Retinal pigment epithelial cell (primary cell): ENCODE measurements around the gene PEF1.

ENCODE experiments used
- DNase-seq: peaks from one replicate; pipeline ENCODE4 v3.0.0-alpha.2; 2010; ENCODE audit warnings: low read depth
- H3K4me3 ChIP-seq: 2 replicates; pipeline ENCODE4 v1.5.1; 2011; ENCODE audit warnings: mild to moderate bottlenecking, low read length, control low read depth, moderate library complexity
- TF ChIP-seq, protein P1 (sequence below): conservative IDR thresholded peaks from 2 replicates; pipeline ENCODE4 v1.5.1; 2011; ENCODE audit warnings: low read depth, low read length, control low read depth, inconsistent platforms

PEF1 gene

DNA sequence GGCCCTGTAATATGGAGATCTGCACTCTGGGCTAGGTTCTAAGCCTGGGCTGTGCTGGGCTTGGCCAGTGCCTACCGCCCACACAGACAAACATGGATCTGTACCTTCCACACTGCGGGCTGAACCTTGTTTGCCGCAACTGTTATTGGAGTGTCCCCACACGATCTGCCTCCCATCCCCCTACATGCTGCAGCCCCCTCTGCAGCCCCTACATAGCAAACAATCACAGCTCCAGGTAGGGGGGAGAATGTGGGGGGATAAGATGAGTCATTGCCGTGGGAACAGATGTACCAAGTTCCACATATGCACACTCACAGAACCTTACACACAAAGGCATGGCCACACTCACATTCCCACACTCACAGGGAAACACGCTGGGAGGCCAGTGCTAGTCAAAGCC, 29.3 kb downstream of the PEF1 start:
- TF ChIP-seq, protein P1, sequence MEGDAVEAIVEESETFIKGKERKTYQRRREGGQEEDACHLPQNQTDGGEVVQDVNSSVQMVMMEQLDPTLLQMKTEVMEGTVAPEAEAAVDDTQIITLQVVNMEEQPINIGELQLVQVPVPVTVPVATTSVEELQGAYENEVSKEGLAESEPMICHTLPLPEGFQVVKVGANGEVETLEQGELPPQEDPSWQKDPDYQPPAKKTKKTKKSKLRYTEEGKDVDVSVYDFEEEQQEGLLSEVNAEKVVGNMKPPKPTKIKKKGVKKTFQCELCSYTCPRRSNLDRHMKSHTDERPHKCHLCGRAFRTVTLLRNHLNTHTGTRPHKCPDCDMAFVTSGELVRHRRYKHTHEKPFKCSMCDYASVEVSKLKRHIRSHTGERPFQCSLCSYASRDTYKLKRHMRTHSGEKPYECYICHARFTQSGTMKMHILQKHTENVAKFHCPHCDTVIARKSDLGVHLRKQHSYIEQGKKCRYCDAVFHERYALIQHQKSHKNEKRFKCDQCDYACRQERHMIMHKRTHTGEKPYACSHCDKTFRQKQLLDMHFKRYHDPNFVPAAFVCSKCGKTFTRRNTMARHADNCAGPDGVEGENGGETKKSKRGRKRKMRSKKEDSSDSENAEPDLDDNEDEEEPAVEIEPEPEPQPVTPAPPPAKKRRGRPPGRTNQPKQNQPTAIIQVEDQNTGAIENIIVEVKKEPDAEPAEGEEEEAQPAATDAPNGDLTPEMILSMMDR, result no peak
- no peak overlapping the region for H3K4me3 ChIP-seq
- no peak for DNase-seq

DNA sequence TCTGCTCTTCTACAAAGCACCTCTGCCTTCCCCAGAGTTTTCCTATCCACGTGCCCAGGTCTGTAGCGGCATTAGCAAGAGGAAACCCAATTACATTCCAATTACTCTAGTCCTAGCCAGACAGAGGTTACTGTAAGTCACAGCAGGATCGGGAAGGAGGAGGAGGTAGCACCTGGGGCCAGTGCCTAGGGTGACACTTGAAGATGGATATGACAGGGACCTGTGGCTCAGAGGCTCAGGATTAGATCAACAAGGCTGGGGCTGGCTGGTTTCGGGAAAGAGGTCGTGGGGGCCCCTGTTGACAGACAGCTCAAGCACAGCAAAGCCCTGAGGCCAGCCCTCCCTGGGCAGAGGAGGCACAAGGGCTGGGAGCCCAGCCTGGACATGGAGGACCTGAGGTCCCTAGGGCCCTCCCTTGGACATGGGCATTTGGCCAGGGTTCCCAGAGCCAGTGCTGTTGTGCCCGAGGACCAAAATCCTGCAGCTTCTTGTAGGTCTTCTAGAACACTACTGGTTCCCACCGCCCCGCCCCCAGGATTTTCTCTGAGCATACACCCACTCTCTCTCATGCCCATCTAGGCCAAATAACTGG, 30.2 kb downstream of the PEF1 start:
- H3K4me3 ChIP-seq, result no peak overlapping the region
- TF ChIP-seq, protein P1, result no peak
- no peak for DNase-seq

DNA sequence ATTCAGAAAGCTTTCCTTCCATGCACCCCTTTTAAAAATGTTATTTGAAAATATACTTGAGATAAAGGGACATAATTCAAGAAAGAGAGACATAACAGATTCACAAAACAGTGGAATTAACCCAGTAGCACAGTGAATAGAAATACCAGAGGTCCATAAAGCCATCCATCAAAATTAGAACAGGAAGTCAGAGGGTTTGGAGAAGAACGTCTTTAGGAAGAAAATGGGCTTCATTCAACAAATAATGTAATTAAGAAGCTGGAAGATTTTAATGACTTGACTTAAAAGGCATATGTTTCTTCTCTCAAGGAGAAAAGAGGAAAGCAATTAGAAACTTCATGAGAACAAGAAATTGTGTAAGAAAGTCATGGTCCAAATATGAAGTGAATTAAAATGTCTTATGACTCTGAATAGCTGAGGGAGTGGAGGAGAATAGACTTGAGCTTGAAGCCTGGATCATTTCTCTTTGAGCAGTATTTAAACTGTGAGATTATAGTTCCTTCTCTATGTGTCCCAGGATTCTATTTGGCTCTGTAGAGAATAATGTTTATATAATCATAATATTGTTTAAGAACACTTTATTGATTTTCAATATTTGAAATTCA, 35.1 kb downstream of the PEF1 start:
- TF ChIP-seq, protein P1, result no peak
- no peak for DNase-seq
- no peak overlapping the region for H3K4me3 ChIP-seq

DNA sequence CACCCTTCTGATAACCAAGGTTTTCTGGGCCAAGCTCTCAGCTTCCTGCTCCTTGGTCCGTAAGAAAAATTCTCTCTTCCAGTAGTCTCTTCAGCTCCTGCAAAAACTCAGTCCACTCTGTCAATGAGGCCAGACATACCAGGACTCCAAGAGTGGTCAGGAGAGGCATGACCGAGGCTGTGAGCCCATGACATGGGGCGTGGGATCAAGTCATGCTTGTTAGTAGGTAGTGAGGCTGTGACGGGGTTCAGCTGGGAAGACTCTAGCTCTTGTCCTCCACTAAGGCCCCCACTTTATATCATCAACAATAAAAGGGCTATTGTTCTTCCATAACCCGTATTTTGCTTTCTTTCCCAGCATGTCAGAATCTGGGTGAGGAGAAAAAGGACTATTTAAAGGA, 37.3 kb downstream of the PEF1 start:
- H3K4me3 ChIP-seq, result no peak overlapping the region
- DNase-seq, result no peak
- TF ChIP-seq, protein P1, result no peak

DNA sequence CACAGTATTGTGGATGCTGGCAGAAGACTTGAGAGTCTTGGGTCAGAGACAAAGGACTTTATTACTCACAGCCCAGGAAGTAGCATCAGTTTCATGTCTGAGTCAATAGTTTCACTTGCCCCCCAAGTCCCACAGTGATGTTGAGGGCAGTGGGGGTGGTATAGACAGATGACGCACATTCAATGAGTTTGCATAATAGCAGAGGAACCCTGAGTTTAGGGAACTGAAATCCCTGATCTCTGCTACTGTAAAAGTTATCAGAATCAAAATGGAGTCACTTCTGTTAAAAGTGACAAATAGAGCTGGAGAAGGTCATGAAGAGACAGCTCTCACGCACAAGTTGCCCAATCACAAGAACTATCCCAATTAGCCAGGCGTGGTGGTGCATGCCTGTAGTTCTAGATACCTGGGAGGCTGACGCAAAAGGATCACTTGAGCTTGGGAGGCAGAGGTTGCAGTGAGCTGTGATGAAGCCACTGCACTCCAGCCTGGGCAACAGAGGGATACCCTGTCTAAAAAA, 38.7 kb downstream of the PEF1 start:
- TF ChIP-seq, protein P1, result no peak
- H3K4me3 ChIP-seq, result no peak overlapping the region
- no peak for DNase-seq

DNA sequence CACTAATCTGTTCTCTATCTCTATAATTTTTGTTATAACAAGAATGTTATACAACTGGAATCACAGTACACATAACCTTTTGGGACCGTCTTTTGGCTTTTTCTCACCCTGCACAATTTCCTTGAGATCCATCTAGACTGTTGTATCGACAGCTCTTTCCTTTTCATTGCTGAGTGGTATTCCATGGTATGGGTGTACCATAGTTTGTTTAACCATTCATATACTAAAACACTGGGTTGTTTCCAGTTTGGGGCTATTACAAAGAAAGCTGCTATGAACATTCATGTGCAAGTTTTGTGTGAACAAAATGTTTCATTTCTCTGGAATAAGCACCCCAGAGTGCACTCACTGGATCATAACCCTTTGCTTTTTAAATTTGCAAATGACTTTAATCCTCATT, 42.6 kb downstream of the PEF1 start:
- no peak for DNase-seq
- TF ChIP-seq, protein P1, result no peak
- no peak overlapping the region for H3K4me3 ChIP-seq

DNA sequence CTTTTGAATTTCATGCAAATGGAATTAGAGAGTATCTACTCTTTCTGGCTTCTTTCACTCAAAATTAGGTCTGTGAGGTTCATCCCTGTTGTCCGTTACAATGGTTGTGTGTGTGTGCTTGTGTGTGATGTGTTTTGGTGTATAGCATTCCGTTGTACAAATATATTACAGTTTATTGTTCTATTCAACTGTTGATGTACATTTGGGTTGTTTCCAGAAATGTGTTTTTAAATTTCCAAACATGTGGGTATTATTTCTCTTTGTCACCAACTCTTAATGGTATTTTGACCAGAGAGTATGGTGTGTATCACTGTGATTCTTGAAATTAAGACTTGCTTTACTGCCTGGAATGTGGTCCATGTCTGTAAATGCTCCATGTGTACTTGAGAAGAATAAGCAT, 44.0 kb downstream of the PEF1 start:
- TF ChIP-seq, protein P1, result no peak
- no peak overlapping the region for H3K4me3 ChIP-seq
- no peak for DNase-seq
